Suppressor macrophage (primary cell): ENCODE measurements around the gene PLXNA4.
A peak's percentile ranks its signal among the peaks of the same experiment; 100 is the strongest.

Experiments
- DNase-seq, 4 experiments: peaks; one replicate each; pipeline ENCODE4 v3.0.0-alpha.2; 2020 to 2022

The PLXNA4 gene

GRCh38 chr7:132498319-132498718, 78.0 kb downstream of the PLXNA4 start:
- DNase-seq: no peak

GRCh38 chr7:132497098-132497497, 79.2 kb downstream of the PLXNA4 start:
- no peak for DNase-seq

GRCh38 chr7:132495936-132496335, 80.3 kb downstream of the PLXNA4 start:
- DNase-seq: peak in 2 of 4 experiments; percentile 14 to 38

DNA sequence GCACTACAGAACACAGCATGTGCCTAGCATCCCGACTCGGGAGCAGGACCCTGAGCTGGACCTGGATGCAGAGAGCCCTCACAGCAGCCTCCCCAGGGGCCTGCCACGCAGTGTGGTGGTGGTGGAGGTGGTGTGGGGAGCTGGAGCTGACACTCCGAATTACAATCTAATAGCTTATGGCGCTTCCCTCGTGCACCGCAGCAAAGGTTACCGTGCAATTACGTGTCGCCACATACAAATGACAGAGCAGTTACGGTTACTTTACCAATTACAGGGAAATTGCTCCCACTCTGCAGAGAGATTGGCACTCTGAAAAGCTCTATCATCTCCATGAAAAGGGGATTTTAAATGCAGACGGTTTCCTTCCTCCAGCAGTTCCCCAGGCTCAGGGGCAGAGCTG, 81.8 kb downstream of the PLXNA4 start:
- DNase-seq: no peak

- DNase-seq: no peak
Measured at GRCh38 chr7:132492823-132493445, 83.3 kb downstream of the PLXNA4 start.

- no peak for DNase-seq
Measured at GRCh38 chr7:132491391-132491945, 84.8 kb downstream of the PLXNA4 start.

GRCh38 chr7:132490474-132490873, 85.8 kb downstream of the PLXNA4 start:
- DNase-seq: no peak

DNA sequence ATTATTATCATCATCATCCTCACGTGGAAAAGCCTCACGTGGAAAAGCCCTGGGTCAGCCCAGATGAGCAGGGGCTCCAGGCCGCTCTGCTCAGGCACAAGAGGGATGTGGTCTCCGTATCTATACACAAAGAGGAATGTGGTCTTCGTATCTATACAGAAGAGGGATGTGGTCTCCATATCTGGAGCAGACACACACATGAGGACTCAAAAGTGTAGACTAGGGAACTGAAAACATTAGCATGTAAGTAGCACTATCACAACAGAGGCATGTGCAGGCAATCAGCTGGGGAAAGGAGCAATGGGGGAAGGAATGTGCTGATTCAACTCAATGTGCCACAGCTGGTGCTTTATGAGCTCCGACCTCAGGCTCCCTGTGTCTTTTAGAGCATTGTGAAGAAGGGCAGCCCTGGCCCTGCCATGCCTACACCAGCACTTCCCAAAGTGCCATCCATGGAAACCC, 86.5 kb downstream of the PLXNA4 start:
- no peak for DNase-seq

DNA sequence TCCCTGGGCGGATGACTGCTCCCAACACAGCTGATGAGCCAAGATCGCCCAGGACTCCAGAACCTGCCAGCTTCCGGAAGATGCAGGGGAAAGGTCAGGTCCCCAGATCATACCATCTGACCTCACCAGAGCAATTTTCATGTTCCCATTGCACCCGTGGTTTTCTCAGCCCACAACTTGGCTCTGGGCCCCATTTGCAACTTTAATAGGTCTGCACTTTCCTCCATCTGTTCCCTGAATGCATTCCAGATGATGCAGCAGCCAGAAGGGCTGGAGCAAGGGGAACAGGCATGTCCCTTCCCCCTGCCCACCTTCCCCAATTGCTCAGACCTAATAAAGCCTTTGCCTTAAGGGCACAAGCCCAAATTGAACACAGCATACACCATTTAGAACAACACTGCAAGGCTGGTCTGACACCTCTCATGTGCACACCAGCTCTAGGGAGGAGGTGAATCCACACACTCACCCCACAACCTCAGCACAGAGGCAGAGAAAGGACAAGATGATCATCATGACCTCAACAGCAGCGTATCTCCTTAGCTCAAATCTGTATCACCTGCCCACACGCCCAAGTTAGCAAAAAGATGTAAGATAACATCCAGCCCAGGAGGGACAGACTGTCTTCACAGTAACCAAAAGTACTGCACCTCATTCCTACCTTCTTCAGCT, 87.5 kb downstream of the PLXNA4 start:
- DNase-seq: no peak

GRCh38 chr7:132486274-132486610, 90.0 kb downstream of the PLXNA4 start:
- no peak for DNase-seq

GRCh38 chr7:132485600-132486273, 90.5 kb downstream of the PLXNA4 start:
- DNase-seq: no peak

- DNase-seq: no peak
Measured at GRCh38 chr7:132485136-132485535, 91.1 kb downstream of the PLXNA4 start.

DNA sequence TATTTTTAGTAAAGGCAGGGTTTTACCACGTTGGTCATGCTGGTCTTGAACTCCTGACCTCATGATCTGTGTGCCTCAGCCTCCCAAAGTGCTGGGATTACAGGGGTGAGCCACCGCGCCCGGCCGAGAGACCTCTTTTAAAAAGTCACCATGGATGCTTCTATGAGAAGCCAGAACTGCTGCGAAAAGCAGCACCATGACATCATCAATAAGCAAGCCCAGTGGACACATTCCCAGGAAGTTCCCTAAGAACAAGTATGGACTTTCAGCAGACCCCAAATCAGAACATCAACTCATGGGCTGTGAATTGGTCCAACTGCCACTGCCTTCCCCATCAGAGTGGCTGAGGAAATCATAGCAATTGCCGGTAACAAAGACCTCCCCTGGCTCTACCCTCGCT, 93.4 kb downstream of the PLXNA4 start:
- no peak for DNase-seq

DNA sequence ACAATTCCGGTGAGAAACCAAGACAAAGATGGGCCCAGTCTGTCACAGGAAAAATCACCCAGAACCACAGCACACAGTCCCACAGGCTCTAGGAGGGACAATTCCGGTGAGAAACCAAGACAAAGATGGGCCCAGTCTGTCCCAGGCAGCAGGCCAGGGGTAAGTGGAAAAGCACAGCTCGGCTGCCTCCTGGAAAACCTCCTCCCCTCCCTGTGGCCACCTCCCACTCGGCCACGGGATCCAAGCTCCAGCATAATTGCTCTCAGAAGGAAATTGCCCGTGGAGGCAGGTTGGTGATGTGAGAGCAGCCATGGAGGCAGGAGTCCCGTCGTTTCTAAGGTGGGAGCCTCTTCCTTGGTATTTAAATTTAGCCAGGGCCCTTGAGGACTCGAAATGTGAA, 95.7 kb downstream of the PLXNA4 start:
- no peak for DNase-seq

GRCh38 chr7:132476541-132476940, 99.7 kb downstream of the PLXNA4 start:
- DNase-seq: no peak

GRCh38 chr7:132475669-132476116, 100.6 kb downstream of the PLXNA4 start:
- DNase-seq: no peak

DNA sequence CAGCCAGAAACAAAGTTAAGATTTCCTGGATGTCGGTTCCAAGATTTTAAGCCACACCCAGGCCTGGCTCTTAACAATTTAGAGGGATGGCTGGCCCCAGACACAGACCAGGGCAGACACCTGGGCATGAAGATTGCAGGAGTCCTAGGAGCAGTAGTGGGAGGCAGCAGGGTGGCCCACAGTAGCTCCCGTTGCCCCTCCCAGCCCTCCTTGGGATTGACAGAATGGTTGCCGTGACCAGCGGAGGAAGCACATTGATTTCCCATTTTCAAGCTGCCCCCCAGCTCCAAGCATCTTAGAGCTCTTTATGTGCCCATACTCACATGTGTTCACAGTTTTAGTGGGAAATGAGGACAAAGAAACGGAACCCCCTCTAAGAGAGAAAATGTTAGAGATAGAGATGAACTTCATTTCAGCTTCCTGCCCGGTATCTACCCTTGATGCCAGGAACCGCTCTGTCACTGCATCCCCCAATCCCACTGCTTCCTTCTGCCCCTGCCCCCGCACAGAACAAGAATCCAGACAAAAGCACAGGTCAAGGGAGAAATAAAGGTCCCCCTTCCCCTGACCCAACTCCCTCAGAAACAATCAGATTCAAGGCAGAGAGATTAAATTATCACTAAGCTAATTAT, 101.1 kb downstream of the PLXNA4 start:
- no peak for DNase-seq

DNA sequence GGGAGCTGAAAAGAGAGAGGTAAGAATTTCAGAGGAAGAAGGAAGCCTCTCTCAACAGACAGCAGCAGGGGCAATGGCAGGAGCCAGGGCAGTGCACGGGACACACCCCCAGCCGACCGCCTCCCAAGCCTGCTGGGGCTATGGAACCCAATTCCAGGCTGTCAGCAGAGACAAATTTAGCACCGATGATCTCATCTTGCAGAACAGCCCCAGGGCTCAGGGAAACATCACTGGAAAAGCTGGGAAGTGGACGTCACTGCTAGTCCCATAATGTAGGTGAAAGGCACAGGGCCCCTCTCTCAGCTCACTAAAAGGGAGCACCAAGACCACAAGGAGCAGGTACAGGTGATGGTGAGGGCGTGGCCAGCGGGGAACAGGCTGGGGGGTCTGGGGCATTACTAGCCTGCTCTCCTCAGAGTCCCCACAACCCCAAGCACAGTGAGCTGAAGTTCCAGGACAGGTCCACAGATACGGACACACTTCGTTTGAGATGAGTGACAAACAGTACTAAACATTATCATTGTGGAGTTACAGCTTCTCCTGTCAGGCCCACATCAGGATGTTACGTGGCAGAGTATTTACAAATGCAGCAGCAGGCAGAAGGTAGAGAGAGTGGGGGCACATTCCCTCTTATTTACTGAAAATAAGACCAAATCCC, 103.7 kb downstream of the PLXNA4 start:
- DNase-seq: no peak

GRCh38 chr7:132471515-132471914, 104.8 kb downstream of the PLXNA4 start:
- no peak for DNase-seq

DNA sequence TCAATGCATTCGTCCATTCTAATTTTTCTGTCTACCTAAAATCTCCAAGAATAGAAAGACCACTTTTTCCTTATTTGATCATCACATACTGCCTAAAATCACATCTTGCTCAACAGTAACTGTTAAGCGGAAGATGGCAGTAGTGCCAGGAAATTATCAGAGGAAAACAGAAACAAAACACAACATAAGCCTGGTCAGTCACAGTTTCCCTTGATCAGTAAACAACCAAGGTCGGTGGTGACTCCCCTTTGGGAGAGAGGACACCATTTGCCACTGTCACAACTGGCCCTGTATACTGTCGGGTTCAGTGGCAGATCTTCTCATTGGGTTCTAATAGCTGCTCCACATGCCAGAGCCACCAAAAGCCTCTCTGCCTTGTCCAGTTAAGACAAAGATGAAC, 106.6 kb downstream of the PLXNA4 start:
- no peak for DNase-seq

- DNase-seq: no peak
Measured at GRCh38 chr7:132469264-132469663, 107.0 kb downstream of the PLXNA4 start.

GRCh38 chr7:132466367-132466766, 109.9 kb downstream of the PLXNA4 start:
- no peak for DNase-seq

DNA sequence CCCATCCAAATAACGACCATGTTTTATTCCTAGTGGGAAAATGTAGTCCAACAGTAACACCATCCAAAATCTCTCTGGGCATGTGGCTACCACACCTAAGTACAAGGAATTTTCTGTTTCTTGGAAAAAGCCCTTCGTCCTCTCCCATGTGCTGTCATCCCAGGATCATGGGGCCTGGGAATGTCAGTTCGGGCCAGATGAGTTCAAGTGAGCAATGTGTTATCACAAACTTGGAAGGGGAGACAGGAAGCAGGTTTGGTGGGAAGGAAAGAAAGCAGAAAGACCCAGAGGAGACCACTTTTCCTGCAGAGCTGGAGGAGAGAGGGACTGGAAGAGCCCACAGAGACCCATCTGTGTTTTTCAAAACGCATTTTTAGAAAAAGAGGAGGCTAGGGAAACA, 110.8 kb downstream of the PLXNA4 start:
- no peak for DNase-seq
